Measurements from ENCODE around the gene GALNT9.

GALNT9 gene

GRCh38 chr12:132214161-132214476 is 115.3 kb downstream of the GALNT9 start:
- Histone ChIP-seq H3K4me1 (ENCODE audit: low read length) (no peaks in the 10 kb centered on the region), H3K9ac (ENCODE audit: low read length) (no peak overlapping the region), H2AFZ (ENCODE audit: low read depth, low read length) (no peak overlapping the region), H4K20me1 (ENCODE audit: insufficient read depth, low read length) (no peaks in the 10 kb centered on the region), H3K27ac (ENCODE audit: low read length) (no peak overlapping the region), H3K27me3 (ENCODE audit: low read depth, low read length) (no peaks in the 10 kb centered on the region), H3K4me3 (ENCODE audit: low read length) (no peak overlapping the region), H3K79me2 (ENCODE audit: low read length) (no peaks in the 10 kb centered on the region), H3K36me3 (replicated peaks; ENCODE audit: low read depth, low read length) (no peaks in the 10 kb centered on the region), H3K9me3 (ENCODE audit: insufficient read depth, low read length) (no peaks in the 10 kb centered on the region), H3K4me2 (ENCODE audit: low read length) (no peak overlapping the region)
- TF ChIP-seq EZH2phosphoT487 (IDR thresholded peaks at IDR 0.05; ENCODE audit: low read depth) = no peak
- no peak for TF ChIP-seq CTCF (IDR thresholded peaks at IDR 0.05; ENCODE audit: low read depth, low read length)

- H3K27ac ChIP-seq (ENCODE audit: low read length) = no peak overlapping the region
- H3K9ac ChIP-seq (ENCODE audit: low read length) = no peak overlapping the region
- no peak overlapping the region for H2AFZ ChIP-seq (ENCODE audit: low read depth, low read length)
- TF ChIP-seq EZH2phosphoT487 (IDR thresholded peaks at IDR 0.05; ENCODE audit: low read depth) = no peak
- no peaks in the 10 kb centered on the region for H3K27me3 ChIP-seq (ENCODE audit: low read depth, low read length)
- no peaks in the 10 kb centered on the region for H3K9me3 ChIP-seq (ENCODE audit: insufficient read depth, low read length)
- H3K4me1 ChIP-seq (ENCODE audit: low read length) = no peaks in the 10 kb centered on the region
- no peaks in the 10 kb centered on the region for H4K20me1 ChIP-seq (ENCODE audit: insufficient read depth, low read length)
- H3K79me2 ChIP-seq (ENCODE audit: low read length) = no peaks in the 10 kb centered on the region
- no peaks in the 10 kb centered on the region for H3K36me3 ChIP-seq (replicated peaks; ENCODE audit: low read depth, low read length)
- H3K4me3 ChIP-seq (ENCODE audit: low read length) = no peak overlapping the region
- H3K4me2 ChIP-seq (ENCODE audit: low read length) = no peak overlapping the region
Observed at GRCh38 chr12:132213359-132214160, 115.8 kb downstream of the GALNT9 start.

GRCh38 chr12:132211816-132212215 is 117.6 kb downstream of the GALNT9 start:
- Histone ChIP-seq H3K4me1 (ENCODE audit: low read length) (no peaks in the 10 kb centered on the region), H3K9ac (ENCODE audit: low read length) (no peak overlapping the region), H3K4me3 (ENCODE audit: low read length) (no peak overlapping the region), H3K9me3 (ENCODE audit: insufficient read depth, low read length) (no peaks in the 10 kb centered on the region), H3K36me3 (replicated peaks; ENCODE audit: low read depth, low read length) (no peaks in the 10 kb centered on the region), H3K27ac (ENCODE audit: low read length) (no peak overlapping the region), H2AFZ (ENCODE audit: low read depth, low read length) (no peak overlapping the region), H4K20me1 (ENCODE audit: insufficient read depth, low read length) (no peaks in the 10 kb centered on the region), H3K79me2 (ENCODE audit: low read length) (no peaks in the 10 kb centered on the region), H3K4me2 (ENCODE audit: low read length) (no peak overlapping the region), H3K27me3 (ENCODE audit: low read depth, low read length) (no peaks in the 10 kb centered on the region)
- no peak for TF ChIP-seq CTCF (IDR thresholded peaks at IDR 0.05; ENCODE audit: low read depth, low read length)
- TF ChIP-seq EZH2phosphoT487 (IDR thresholded peaks at IDR 0.05; ENCODE audit: low read depth) = no peak

GRCh38 chr12:132211326-132211725 is 118.1 kb downstream of the GALNT9 start:
- TF ChIP-seq CTCF (IDR thresholded peaks at IDR 0.05; ENCODE audit: low read depth, low read length) (no peak), EZH2phosphoT487 (IDR thresholded peaks at IDR 0.05; ENCODE audit: low read depth) (no peak)
- Histone ChIP-seq H3K36me3 (replicated peaks; ENCODE audit: low read depth, low read length) (no peaks in the 10 kb centered on the region), H2AFZ (ENCODE audit: low read depth, low read length) (no peak overlapping the region), H3K9ac (ENCODE audit: low read length) (no peak overlapping the region), H3K79me2 (ENCODE audit: low read length) (no peaks in the 10 kb centered on the region), H3K9me3 (ENCODE audit: insufficient read depth, low read length) (no peaks in the 10 kb centered on the region), H4K20me1 (ENCODE audit: insufficient read depth, low read length) (no peaks in the 10 kb centered on the region), H3K27ac (ENCODE audit: low read length) (no peak overlapping the region), H3K4me3 (ENCODE audit: low read length) (no peak overlapping the region), H3K27me3 (ENCODE audit: low read depth, low read length) (no peaks in the 10 kb centered on the region), H3K4me2 (ENCODE audit: low read length) (no peak overlapping the region), H3K4me1 (ENCODE audit: low read length) (no peaks in the 10 kb centered on the region)

Data from OCI-LY3 (cell line).